ENCODE results near the gene HOXA13.

Gene HOXA13

GRCh38 chr7:27181795-27182275 lies 18.1 kb downstream of the HOXA13 start:
- no peak for DNase-seq (ENCODE audit: low spot score)

GRCh38 chr7:27180431-27181420 lies 19.2 kb downstream of the HOXA13 start:
- no peak for DNase-seq (ENCODE audit: low spot score)

DNA sequence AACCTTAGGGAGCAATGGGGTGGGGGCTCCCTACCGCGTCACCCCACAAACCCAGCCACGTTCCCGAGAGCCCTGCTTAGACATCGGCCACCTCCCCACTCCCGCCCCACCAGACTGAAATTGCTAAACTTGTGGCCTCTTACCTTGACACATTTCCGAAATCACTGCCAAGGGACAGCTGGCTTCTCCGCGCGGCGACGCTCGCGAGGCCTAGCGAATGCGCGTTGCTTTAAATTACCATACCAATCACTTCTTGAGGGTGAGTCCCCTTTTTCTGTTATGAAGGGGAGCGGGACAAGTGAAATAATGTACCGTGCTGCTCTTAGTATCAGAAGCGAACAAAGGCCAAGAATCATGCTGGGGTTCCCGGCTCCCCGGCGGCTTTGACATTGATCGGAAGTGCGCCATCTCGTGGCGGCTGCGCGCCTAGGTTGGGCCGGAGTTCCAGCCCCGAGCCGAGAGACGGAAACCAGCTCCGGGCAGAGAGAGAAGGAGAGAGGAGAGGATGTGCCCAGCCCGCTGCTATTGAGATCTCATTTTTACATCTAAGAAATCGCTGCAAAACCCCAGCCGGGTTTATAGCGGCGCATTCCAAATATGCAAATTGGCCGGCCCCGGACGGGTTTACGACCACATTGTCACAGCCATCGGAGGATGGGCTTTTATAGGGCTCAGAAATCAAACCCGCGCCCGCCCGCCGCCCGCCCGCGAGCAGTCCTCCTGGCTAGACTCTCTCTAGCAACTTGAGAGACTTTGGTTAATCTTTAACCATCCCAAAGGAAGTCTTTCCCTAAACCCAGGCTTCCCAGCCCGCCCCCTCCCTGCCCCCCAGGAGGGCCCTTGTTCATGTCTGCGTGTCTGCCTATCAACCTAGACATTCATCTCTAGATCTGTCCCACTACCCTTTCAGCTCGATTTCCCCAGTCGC lies 20.1 kb downstream of the HOXA13 start:
- DNase-seq (ENCODE audit: low spot score): peak; percentile 63

DNA sequence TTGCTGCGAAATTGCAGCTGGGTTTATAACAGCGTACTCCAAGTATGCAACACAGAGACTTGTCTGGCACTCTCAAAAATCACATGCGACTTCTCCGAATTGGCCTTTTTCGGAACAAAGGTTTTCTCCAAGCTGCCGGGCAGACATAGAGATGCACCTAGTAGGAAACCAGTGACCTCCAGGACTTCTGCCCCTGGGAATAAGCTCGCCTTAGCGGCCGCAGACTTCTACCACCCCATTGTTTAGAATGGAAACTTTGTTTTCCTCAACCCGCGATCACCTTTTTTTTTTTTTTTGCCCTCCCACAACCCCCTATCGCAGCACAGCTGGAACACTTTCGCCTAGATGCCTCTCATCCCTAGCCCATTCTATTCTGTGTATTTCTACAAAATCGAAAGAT lies 20.9 kb downstream of the HOXA13 start:
- DNase-seq (ENCODE audit: low spot score): no peak

DNA sequence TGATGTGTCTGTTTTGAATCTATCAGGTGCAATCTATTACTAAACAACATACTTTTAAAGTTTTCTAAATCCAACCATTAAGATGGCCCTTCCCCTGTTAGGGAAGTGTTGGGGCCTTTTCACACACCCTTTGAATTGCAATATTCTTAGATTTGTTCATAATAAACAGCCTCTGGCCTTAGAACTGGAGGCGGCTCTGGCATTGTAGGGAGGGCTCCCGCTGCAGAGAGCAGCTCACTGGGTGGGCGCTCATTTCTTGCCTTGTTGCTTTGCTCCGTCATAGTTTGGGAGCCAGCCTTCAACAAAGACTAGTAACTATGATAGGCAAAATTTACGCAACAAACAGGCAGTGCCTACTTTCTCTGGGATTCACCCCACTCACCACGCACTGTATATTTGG lies 21.5 kb downstream of the HOXA13 start:
- DNase-seq (ENCODE audit: low spot score): no peak

- DNase-seq (ENCODE audit: low spot score): no peak
These were observed 22.0 kb downstream of the HOXA13 start for GRCh38 chr7:27177795-27178320.

- no peak for DNase-seq (ENCODE audit: low spot score)
These were observed 22.7 kb downstream of the HOXA13 start for GRCh38 chr7:27176962-27177794.

DNA sequence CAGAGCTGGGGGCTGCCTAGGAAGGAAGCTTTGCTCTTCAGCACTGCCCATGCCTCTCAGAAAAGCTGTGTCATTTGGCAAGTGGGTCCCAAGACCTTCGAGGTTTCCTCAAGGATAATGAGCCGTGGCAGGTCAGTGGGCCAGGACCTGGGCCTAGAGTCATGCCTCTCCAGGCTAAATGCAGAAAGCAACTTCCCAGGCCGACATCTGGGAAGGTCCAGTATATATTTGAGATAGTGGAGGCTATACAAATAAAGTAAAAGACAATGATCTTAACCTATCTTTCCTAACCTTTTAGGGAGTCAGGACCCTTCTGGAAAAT lies 23.4 kb downstream of the HOXA13 start:
- no peak for DNase-seq (ENCODE audit: low spot score)

DNA sequence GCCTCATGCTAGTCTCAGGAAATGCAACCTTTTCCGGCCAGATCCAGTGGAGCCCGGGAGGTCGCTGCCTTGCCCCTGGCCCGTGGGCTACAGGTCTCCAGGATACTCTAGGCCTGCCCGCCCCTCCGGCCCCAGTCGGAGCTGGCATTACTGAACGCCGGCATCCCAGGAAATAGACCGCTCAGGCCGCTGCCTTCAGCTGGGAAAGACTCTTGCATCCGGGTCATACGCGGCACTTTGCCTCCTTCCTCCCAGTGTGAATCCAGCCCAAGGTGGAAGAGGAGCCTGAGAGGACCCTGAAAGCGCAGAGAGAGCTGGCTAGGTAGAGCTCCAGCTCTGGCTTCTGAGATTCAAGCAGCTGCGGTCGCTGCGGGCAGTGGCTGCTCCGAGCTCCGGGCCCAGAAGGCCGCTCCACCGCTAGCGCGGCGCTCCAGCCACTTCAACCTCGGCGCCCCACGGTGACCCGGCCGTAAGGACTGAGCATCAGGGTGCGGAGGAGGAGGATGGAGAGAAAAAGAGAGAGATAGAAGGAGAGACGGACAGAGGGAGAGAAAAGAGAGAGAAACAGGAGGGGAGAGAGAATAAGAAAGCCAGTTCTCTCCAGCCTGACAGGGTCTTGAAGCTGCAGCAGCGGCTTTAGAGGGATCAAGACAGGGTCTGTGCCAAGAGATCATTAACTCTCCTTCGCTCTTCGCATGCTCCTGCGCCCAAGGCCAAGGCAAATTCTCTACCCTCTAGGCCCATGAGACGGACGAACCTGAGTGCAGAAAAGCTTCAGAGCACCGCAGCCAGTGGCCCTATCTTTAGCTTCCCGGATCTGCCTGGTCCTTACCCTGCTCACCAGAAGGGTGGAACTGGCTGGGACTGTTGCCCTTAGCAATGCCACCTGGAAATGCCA lies 24.0 kb downstream of the HOXA13 start:
- DNase-seq (ENCODE audit: low spot score): no peak

DNA sequence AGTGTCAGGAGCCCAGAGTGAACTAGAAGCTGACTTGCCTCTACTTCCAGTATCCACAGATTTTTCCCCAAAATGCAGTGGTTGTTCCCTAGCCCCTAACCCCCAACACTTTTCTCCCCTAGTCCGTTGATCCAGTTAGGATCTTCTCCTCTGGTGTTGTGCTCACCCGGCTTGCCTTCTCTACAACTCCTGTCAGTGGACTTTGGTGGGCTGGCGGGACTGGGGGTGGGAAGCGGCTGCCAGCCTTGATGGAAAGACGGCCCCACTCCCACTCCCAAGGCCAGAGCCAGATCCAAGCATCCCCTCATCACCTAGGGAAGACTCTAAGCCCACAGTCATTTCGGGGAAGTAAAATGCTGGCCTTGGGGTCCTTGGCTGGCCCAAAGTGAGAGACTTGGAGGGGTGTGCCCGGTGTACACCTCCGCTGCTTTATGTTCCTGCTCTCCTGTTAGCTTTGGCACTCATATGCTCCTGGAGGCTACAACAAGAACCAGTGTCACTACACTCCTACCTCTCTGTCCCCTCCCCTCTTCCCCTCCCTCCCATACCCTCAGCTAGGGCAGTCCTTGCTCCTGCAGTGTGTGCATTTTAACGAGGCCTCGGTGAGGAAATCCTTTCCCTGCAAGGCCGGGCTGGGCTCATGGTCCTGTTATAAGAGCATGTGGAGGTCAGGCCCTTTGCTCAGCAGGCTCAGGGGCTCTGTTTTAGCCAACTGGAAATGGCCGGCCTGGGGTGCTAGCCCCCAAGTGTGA lies 24.8 kb downstream of the HOXA13 start:
- peak; percentile 78 for DNase-seq (ENCODE audit: low spot score)

- DNase-seq (ENCODE audit: low spot score): no peak
These were observed 25.7 kb downstream of the HOXA13 start, which contains the start of gene HOXA10 for GRCh38 chr7:27173956-27174873. TSS of gene HOXA10 (minus strand) at chr7:27174320. CDS start at chr7:27174306, 14 bp downstream.

GRCh38 chr7:27173511-27173955 lies 26.4 kb downstream of the HOXA13 start:
- DNase-seq (ENCODE audit: low spot score): no peak

DNA sequence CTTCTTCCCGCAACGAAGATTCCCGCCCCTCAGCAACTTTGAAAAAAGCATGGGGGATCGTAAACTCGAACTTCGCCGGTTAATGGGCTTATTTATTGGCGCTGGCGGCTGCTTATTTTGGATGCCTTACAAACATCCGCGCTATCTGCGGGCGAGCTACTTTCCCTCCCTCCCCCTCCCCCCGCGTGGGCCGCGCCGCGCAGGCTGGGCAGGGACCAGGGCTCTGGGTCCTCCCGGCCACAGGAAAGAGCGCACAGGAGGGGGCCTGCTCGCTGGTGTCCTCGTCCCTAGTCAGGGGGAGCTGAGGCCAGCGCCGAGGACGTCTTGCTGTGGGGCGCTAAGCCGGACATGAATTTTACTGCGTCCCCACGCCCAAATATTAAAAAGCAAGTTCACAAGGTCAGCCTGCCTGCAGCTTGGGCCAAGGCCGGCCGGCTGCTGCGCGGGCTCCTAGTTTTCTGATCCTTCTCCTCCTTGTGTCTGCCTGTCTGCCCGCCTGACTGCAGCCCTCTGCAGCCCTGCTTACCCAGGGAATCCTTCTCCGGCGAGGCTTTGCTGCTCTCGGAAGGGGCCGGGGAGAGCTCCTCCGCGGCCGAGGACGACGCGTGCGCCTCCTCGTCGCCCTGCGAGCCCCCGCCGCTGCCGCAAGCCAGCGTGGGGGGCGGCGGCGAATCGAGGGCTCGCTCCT lies 26.9 kb downstream of the HOXA13 start:
- DNase-seq (ENCODE audit: low spot score): peak; percentile 27

GRCh38 chr7:27172315-27172774 lies 27.5 kb downstream of the HOXA13 start:
- DNase-seq (ENCODE audit: low spot score): peak; percentile 17

GRCh38 chr7:27171637-27172314 lies 28.1 kb downstream of the HOXA13 start:
- peak; percentile 56 for DNase-seq (ENCODE audit: low spot score)

DNA sequence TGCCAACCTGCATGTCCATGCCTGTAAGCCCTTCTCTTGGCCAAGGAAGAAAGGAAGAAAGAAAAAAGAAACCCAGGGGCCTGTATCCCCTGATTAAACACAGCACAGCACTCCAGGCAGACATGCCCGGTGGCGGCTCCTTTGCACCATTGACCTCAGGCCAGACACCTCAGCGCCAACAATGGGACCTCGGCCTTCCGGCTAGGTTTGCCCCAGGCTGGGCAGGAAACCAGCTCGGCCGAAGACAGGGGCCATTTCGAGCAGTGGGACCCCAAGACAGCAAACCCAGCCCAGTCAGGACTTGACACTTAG lies 28.6 kb downstream of the HOXA13 start:
- peak; percentile 51 for DNase-seq (ENCODE audit: low spot score)
